HPDE6-E6E7 (cell line): ENCODE results near the gene ENOX2.

ENCODE experiments used
- DNase-seq: peaks from one replicate; pipeline ENCODE4 v3.0.0; 2011; ENCODE audit warnings: missing footprints; ENCODE audit errors: extremely low spot score

The ENOX2 gene

GRCh38 chrX:130885508-130885907, 17.5 kb downstream of the ENOX2 start:
- DNase-seq = no peak

- DNase-seq = no peak
Observed at GRCh38 chrX:130884627-130885026, 18.4 kb downstream of the ENOX2 start.

GRCh38 chrX:130879869-130880268, 23.1 kb downstream of the ENOX2 start:
- DNase-seq = no peak

DNA sequence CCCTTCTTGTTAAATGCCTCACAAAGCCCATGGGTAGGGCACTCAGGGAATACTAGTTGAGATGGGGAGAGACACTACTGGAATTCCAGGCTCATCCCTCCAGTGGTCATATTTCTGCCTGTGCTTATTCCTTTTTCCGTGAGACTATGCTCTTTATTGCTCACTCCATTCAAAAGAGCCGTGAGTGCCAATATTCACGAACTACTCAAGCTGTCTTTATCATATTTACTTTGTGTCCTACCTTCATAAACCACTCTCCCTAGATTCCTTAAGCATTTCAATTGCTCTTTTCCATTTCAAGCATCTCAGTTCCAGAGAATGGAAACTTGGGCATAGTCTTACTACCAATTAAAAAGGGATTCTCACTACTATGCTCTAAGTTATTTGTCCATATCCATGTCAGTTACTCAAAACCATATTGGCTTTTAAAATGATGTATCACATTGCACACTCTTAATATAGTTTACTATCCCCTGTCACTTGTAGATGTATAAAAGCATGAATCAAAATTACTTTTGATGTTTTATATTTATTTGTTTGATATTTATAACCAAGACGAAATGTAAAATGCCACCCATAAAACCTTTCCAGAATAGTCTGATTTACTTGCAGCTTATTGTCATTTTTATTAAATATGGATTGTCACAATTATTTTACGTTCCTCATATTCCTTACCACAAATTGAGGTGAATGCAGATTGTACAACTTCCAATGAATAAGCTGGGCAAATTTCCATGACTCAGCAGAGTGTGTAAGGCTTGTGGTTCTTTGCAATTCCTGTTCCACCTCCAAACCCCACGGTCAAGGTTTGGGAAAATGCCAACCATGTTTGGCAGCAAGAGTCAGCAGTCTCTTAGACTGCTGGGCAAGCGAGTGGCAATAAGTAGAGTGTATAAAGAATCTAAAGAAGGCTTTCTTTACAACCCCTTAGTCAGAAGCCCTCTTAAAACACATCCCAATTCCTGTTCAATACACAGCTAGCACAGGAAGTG, 24.4 kb downstream of the ENOX2 start:
- peak; percentile 17 for DNase-seq

- DNase-seq = no peak
Observed at GRCh38 chrX:130877892-130878341, 25.1 kb downstream of the ENOX2 start.

- no peak for DNase-seq
Observed at GRCh38 chrX:130876226-130876625, 26.8 kb downstream of the ENOX2 start.

DNA sequence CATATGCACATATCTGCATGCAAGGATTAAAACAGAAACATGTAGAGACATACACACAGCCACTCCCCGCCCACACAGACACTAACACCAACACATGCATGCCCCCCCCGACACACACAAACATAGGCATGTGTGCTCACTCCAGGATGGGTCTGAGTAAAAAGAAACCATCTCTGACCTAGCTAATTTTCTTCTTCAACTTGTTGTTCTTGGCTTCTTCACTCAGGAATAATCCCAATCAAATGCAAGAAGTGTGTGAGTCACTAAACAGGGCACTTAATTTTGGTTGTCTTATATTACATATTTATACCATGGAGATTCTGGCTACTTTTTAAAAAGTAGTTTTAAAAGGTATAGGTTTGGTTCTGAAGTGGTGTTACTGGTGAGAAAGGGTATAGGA, 28.3 kb downstream of the ENOX2 start:
- DNase-seq = no peak

DNA sequence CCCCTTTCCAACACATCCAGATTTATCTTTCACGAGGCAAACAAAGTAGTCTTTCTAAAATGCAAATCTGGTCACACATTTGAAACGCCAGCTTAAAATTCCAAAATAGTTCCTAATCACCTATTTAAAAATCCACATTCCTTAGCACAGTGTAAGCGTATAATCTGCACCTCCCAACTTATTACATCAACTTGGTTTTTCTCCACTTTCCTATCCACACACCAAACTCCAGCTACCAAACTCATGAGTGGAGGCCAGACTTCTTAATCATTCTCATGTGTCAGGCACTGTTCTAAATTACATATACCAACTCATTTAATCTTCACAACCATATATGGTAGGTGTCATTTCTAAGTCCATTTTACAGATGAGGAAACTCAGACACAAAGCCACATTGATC, 33.8 kb downstream of the ENOX2 start:
- DNase-seq = no peak

DNA sequence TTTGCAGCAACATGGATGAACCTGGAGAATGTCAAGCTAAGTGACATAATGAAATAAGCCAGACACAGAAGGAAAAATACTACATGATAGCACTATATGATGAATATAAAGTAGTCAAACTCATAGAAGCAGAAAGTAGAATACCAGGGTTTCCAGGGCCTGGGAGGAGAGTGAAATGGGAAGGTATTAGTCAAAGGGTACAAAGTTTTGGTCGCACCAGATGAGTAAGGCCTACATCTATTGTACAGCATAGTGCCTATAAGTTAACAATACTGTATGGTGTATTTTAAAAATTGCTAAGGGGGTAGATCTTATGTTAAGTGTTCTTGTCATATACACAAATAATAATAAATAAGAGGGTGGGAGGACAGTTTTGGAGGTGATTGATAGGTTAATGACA, 41.5 kb downstream of the ENOX2 start:
- no peak for DNase-seq

DNA sequence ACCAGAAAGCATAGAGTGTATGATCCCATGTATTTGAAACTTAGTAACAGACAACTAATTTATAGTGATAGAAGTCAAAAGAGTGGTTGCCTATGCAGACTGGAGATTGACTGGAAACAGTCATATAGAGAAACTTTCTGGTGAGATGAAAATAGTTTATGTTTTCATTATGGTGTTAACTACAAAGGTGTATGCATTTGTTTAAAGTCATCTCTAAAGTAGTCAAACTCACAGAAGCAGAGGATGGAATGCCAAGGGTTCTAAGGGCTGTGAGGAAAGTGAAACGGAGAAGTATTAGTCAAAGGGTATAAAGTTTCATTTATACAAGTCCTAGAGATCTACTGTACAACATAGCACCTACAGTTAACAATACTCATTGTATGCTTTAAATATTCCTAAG, 45.8 kb downstream of the ENOX2 start:
- DNase-seq = no peak

DNA sequence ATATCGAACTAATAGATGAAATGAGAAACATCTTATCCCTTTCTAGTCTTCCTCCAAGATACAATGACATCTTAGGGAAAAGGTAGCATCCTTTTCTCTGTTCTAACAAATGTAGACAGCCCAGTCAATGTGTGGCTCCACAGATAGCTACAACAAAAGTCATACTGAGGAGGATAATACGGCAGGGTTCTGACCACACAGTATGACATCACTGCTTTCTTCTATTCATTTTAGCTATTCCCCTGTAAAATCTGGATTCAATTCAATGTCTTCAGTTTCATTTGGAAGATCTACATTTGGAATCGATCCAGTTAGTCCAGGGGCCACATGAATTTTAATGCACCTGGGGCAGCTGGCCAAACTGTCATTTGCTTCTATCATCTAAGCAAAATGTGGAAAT, 51.4 kb downstream of the ENOX2 start:
- DNase-seq = no peak

DNA sequence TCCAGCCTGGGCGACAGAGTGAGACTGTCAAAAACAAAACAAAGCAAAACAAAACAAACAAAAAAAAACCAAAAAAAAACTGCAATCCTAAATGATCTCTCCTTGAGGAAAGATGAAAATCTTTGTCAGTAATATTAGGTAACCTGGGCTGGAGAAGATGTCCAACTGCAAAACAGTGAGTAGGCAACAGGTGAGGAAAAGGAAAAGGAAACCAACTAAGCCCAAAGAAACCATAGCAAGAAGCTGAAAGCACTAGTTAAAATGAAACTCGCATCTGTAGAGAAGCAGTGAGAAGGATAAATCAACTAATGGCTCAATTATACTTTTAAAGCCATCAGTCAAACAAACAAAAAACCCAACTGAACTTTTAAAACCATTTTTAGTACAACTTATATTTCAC, 54.2 kb downstream of the ENOX2 start:
- DNase-seq = no peak

- DNase-seq = no peak
Observed at GRCh38 chrX:130846746-130847145, 56.3 kb downstream of the ENOX2 start.

DNA sequence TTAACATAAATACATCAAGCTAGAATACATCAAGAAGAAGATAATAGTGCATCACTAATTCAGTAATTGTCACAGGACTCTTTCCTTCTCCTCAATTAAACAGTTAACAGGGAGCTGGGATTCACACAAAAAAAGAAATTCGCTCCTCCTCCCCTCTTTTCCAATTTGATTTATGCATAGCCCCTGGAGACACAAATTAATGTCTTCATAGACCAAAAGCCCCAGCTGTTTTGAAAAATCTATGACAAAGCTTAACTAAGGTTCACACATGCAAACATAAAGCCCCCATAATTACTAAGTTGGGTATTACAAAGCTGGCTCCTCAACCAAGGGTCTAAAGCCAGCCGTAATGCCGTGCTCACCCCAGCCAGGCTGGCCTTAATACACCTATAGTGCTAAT, 61.2 kb downstream of the ENOX2 start:
- no peak for DNase-seq

DNA sequence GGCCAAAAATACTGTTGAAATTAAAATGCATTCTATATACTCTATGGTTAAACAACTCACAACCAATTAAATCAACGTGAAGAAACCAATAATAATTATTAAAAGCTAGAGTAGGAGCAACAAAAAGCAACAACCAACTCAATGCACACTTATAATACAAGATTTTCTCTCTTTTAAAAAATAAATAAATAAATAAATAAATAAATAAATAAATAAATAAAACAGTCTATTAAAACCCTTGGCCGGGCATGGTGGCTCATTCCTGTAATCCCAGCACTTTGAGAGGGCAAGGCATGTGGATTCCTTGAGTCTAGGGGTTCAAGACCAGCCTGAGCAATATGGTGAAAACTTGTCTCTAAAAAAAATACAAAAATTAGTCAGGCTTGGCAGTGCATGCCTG, 62.7 kb downstream of the ENOX2 start:
- DNase-seq = no peak

GRCh38 chrX:130836447-130836846, 66.6 kb downstream of the ENOX2 start:
- no peak for DNase-seq

- no peak for DNase-seq
Observed at GRCh38 chrX:130834830-130835229, 68.2 kb downstream of the ENOX2 start.

DNA sequence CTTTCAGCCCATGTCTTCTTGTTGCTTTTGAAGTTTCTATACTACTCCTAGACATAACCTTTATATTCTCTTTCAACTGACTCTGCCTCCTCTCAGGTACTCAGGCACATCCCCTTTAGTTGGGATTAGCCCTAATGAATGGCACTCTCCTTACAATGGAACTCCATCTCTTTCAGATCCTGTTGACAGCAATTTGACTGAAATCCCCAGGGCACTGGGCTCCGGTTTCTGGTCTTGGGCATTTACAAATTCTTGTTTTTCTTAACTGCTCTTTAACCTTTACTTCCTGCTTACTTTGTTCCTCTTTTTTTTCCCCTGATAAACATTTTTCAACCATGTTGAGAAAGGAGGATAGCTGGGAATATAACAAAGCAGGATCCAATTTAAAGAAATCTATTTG, 68.9 kb downstream of the ENOX2 start:
- DNase-seq = no peak

- no peak for DNase-seq
Observed at GRCh38 chrX:130831347-130831722, 71.7 kb downstream of the ENOX2 start.

- no peak for DNase-seq
Observed at GRCh38 chrX:130830599-130831346, 72.2 kb downstream of the ENOX2 start.

GRCh38 chrX:130829526-130830515, 73.2 kb downstream of the ENOX2 start:
- DNase-seq = peak; percentile 13

- no peak for DNase-seq
Observed at GRCh38 chrX:130828641-130829040, 74.4 kb downstream of the ENOX2 start.
